GM21717 (cell line): ENCODE measurements around the gene WASF1.

ENCODE experiments used
- ATAC-seq: cut with Tn5 transposase; IDR thresholded peaks from one replicate; pipeline ENCODE4 v1.9.1; 2021; ENCODE audit warnings: mild to moderate bottlenecking, moderate library complexity; ENCODE audit not compliant: unreplicated experiment

Gene WASF1

GRCh38 chr6:110179406-110180227, at the start of gene WASF1:
TSS of gene WASF1 (minus strand) at chr6:110179670. CDS start at chr6:110127601, 52,069 bp downstream.
- ATAC-seq = peak; percentile 81

DNA sequence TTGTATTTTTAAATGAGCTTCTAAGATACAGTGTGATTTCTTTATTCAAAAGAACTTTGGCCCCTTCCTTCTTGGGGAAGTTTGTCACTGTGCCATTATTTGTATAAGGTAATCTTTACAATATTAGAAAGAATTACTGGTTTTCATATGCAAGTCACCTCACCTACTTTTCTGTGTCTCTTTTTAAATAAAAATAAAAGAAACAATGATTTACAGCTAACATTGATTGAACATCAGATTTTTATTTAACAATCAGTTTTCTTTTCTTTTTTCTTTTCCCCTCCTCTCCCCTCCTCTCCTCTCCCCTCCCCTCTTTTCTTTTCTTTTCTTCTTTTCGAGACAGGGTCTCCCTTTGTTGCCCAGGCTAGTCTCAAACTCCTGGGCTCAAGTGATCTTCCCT, 46.8 kb upstream of the WASF1 start:
- ATAC-seq = no peak

DNA sequence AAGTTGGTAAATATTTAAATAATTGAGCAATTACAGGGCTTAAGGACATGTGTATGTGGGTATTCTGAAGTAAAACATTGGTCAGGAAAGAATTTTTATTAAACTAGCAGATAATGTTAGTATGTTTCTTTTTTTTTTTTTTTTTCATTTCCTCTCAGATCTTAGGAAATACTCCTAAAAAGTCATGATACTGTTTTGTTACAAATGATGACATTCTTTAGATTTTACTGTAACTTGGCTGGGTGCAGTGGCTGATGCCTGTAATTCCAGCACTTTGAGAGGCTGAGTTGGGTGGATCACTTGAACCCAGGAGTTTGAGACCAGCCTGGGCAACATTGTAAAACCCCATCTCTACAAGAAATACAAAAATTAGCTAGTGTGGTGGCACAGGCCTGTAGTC, 42.3 kb upstream of the WASF1 start:
- ATAC-seq = no peak

- no peak for ATAC-seq
Observed at GRCh38 chr6:110217266-110217665, 37.8 kb upstream of the WASF1 start.

- ATAC-seq = no peak
Observed at GRCh38 chr6:110216140-110216539, 36.7 kb upstream of the WASF1 start.

DNA sequence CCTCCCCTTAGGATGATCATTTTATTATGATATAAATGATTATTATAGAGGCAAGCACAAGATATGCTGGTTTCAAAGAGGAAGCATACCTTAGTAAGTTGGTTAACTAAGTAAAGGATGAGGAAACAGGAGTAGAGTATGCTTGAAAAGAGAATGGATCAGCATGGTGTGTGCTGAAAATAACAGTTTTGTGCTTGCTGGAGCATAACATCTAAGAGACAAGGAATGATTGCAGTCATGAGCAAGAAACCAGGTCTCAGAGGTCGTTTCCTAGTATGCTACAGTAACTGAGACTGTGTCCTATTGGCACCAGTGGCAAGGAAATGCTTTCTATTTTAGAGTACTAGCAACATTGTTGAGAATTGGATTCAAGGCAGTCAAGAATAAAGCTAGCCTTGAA, 34.9 kb upstream of the WASF1 start:
- no peak for ATAC-seq

DNA sequence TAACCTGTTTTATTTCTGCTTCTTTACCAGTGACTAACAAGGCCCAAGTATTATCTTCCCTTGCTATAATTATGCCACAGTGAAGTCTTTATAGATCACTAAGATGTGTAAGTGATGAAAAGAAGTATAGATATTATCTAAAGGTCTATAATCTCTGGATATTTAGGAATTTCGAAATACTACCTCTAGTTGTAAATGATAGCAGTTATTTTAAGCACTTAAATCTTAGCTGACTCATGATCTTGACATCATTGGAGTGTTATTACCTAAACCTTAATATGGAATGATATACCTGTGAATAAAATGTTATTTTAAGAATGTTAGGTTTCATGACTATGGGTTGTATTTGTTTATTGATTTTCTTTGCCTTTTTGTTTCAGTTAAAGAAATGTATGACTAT, 32.3 kb upstream of the WASF1 start:
- ATAC-seq = no peak

DNA sequence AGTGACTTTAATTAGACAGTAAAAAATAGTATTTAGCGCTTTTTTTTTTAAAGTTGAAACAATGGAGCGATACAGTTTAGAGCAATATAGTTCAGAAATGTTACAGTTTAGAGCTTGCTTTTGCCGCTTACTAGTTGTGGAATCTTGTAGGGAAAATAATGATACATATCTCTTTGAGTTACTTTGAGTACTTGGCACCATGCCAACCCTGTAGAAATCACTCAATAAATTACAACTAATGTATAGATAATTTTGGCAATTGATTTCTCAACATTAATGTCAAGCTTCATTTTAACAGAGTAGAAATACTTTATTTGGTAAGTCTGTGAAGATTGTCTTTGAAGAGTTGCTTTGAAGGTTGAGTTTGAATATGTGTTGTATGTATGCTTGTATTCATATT, 28.2 kb upstream of the WASF1 start:
- no peak for ATAC-seq

GRCh38 chr6:110201151-110201884, 21.8 kb upstream of the WASF1 start:
- no peak for ATAC-seq

DNA sequence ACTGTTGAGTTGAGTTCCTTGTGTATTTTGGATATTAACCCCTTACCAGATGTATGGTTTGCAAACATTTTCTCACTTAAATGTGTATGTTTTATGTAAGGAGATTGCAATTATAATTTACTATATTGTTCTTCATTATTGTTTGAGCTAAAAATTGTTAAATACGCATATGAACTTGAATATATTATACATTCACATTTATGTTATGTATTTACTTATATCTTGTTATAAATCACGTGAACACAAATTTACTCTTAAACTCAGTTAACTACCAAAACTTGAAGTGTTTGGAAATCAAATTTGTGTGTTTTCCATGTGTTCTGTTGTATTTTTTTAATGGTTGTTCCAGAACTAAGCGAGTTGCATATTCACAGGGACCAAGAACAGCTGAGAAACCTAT, 19.1 kb upstream of the WASF1 start:
- no peak for ATAC-seq

DNA sequence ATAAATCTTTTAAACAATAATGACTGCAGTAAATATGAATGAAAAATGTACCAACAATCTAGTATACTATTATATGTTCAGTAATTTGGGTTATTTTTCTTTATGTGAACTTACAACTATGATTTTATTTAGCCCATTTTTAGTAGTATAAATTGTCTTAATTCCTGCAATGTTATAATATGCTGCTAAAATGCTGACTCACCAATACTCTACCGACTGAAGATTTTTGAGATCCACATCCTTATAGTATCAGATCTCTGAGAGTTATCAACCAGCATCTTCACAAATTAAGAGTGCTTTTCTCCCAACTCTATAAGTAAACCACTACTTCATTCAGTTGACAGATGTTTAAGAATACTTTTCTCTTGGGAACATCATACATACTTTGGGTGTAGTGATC, 17.4 kb upstream of the WASF1 start:
- no peak for ATAC-seq

GRCh38 chr6:110195639-110196038, 16.2 kb upstream of the WASF1 start:
- ATAC-seq = no peak

- no peak for ATAC-seq
Observed at GRCh38 chr6:110191477-110191876, 12.0 kb upstream of the WASF1 start.

- no peak for ATAC-seq
Observed at GRCh38 chr6:110190726-110191125, 11.3 kb upstream of the WASF1 start.

DNA sequence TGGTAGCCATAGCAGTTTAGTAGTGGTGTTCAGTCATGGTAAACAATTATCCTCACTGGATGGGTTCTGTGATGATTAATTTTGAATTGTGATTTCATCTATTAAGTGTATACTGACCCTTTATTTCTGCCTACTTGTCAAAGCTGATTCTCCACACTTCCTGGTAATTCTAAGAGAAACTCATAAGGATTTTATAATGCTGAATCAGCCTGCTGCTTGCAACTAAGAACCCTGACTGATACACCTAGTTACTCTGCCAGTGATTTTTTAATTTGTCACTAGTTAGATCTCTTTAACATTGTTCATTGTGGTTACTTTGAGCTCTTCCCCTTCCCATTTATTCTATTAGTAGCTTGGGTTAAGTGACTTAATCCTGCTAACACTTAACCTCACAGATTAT, 9.3 kb upstream of the WASF1 start:
- ATAC-seq = no peak

DNA sequence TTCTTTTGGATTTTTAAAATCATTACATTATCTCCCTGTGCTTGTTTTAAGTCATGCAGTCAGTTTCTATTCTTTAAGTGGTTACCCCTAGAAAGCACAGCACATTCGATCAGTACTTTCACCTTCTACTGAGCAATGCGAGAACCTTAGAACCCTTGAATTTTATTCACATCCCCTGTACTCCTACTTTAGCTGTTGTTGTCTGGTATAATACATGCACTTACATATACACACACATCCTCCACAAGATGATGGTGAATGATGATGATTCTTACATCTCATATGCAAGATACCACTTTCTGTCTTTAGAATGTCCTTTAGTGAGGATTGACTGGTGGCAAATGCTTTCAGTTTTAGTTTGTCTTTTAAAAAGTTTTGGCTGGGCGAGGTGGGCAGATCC, 6.4 kb upstream of the WASF1 start:
- ATAC-seq = peak; percentile 61

- ATAC-seq = no peak
Observed at GRCh38 chr6:110183292-110183885, 3.9 kb upstream of the WASF1 start.

DNA sequence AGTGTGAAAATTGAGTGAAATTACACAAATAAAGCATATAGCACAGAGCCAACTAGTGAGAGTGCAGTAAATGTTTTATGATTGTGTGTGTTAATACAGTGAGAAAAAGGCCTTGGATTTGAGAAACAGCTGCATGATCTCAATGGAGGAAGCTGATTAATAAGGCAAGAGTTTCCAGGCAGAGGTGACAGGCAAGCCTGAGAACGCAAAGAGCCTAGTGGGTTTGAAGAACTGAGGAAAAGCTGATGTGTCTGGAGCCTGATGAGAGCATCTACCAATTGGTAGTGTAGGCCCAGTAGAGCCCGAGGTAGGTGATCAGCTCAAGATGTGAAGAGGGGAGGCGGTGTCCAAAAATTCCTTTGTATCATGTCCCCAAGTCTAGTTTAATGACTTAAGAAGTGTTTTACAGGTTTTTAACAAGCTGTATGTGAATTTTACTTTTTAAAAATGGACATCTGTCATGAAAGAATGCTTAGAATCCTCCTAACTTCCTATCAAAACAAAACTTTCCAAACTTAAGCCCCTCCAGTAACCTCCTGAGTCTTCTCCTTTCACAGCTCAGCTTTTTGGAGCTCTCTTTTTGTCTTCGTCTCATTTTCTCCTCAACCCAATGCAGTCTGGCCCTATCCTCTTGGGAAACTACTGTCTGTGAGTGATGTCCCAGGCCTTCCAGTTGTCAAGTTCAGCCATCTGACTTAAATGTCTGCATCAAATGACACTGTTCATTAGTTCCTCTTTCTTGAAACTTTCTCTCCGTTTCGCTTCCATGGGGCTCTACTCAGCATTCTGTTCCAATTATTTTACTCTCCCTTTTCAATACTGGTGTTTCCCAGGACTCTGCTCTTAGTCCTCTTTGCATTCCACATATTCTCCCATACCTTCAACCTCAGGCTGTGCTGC, 1.9 kb upstream of the WASF1 start:
- ATAC-seq = no peak

DNA sequence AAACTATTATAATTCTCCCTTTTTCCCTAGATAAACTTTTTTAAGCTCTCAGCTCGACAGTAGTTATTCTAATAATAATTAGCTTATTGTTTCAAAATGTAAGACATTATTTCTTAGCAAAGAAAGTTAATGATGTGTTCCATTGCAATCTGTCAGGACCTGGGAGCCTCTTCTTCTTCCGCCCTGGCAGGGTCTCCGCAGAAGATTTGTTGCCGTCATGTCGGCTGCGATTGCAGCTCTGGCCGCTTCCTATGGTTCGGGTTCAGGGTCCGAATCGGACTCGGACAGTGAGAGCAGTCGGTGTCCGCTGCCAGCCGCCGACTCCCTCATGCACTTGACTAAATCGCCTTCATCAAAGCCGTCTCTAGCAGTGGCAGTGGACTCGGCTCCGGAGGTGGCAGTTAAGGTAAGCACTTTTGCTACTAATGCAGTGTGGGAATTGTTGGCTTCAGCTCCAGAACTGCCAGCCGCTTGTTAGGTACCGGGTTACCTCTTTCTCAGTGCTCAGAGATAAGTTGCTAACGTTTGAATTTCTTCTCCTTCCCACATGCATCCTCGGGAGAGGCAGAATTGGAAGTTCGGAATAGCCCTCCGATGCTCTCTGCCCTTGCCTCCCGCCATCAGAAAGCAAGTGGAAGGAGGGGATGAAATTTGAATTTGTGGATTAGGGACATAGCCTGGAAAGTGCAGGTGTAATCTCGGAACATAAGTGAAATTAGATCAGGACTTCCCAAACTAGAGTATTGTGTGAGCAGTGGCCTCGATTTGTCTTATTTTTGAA, 948 bp upstream of the WASF1 start, which contains the start of gene CDC40:
Gene CDC40 (plus strand): TSS at position 200 of the 781 bp plus-strand sequence. CDS start 18 bp downstream, at position 218.
- ATAC-seq = peak; percentile 40
